OCI-LY7 (cell line): ENCODE data around the gene GK. TPM values are rescaled to one million over a fixed set of nuclear protein-coding genes. Genes with fewer than 3 reads are reported as not detected.

Source experiments
- BruUV-seq: library from RNA; stranded (reverse); fragments of 400-500 nt; replicated peaks from 2 replicates; lab custom pipeline; 2021; lab: Mats Ljungman, UMichigan
- CTCF ChIA-PET: fragments of 300-600 bp; sonication (Branson Sonifier 250); formaldehyde crosslinking; loops from one replicate; lab custom pipeline; 2022; ENCODE audit warnings: antibody characterized with exemption; ENCODE audit not compliant: unreplicated experiment; lab: Charles Lee
- POLR2A ChIA-PET: fragments of 300-600 bp; sonication (Branson Sonifier 250); formaldehyde crosslinking; loops from one replicate; lab custom pipeline; 2022; ENCODE audit warnings: antibody characterized with exemption; lab: Charles Lee
- DNase-seq: peaks from one replicate; pipeline ENCODE4 v3.0.0-alpha.2; 2015; ENCODE audit warnings: low spot score
- H2AFZ ChIP-seq: fragments of 200-600 bp; sonication (generic), shearing (Covaris generic); 2 replicates; pipeline ENCODE4 v1.6.1; 2014; ENCODE audit warnings: mild to moderate bottlenecking, antibody characterized with exemption, low read length, moderate library complexity
- H3K27ac ChIP-seq: fragments of 200-600 bp; sonication (generic); 2 replicates; pipeline ENCODE4 v1.5.1; 2014; ENCODE audit warnings: mixed run types, low read depth, mild to moderate bottlenecking, moderate library complexity, low read length, inconsistent platforms; ENCODE audit not compliant: poor library complexity, severe bottlenecking
- H3K36me3 ChIP-seq: fragments of 200-600 bp; sonication (generic); 2 replicates; pipeline ENCODE4 v1.6.1; 2014; ENCODE audit warnings: mild to moderate bottlenecking, antibody characterized with exemption, low read length, moderate library complexity, mixed read lengths; ENCODE audit not compliant: insufficient read depth
- H3K4me1 ChIP-seq: fragments of 200-600 bp; sonication (generic); 2 replicates; pipeline ENCODE4 v1.5.1; 2014; ENCODE audit warnings: mild to moderate bottlenecking, low read length; ENCODE audit not compliant: insufficient read depth, poor library complexity, severe bottlenecking
- H3K4me2 ChIP-seq: fragments of 200-600 bp; sonication (generic); 2 replicates; pipeline ENCODE4 v1.6.1; 2014; ENCODE audit warnings: mild to moderate bottlenecking, low read length
- H3K4me3 ChIP-seq: fragments of 200-600 bp; sonication (generic); 2 replicates; pipeline ENCODE4 v1.5.1; 2014; ENCODE audit warnings: mild to moderate bottlenecking, low read depth, low read length; ENCODE audit not compliant: poor library complexity, severe bottlenecking
- H3K79me2 ChIP-seq: fragments of 200-600 bp; sonication (generic); 2 replicates; pipeline ENCODE4 v1.6.1; 2016; ENCODE audit warnings: low read depth, mild to moderate bottlenecking, low read length, moderate library complexity, mixed read lengths; ENCODE audit not compliant: insufficient read depth
- H3K9me2 ChIP-seq: fragments of 200-600 bp; sonication (generic); 2 replicates; pipeline ENCODE4 v1.6.1; 2016; ENCODE audit warnings: mild to moderate bottlenecking, low read length, mixed read lengths; ENCODE audit not compliant: insufficient read depth
- H3K9me3 ChIP-seq: fragments of 200-600 bp; sonication (generic); 2 replicates; pipeline ENCODE4 v1.6.1; 2014; ENCODE audit warnings: mild to moderate bottlenecking, mixed run types, low read length, mixed read lengths
- H4K20me1 ChIP-seq: fragments of 200-600 bp; sonication (generic); 2 replicates; pipeline ENCODE4 v1.6.1; 2014; ENCODE audit warnings: mild to moderate bottlenecking, antibody characterized with exemption, low read length, moderate library complexity, mixed read lengths; ENCODE audit not compliant: insufficient read depth
- CTCF ChIP-seq: fragments of 200-600 bp; sonication (generic); conservative IDR thresholded peaks from 2 replicates; pipeline ENCODE4 v1.5.1; 2014; ENCODE audit warnings: mild to moderate bottlenecking, antibody characterized with exemption, low read length, moderate library complexity, mixed read lengths
- EZH2phosphoT487 ChIP-seq: fragments of 200-600 bp; sonication (generic); IDR thresholded peaks from 2 replicates; pipeline ENCODE4 v1.6.1; 2018; ENCODE audit warnings: low read depth, borderline replicate concordance, mild to moderate bottlenecking, mixed run types, antibody characterized with exemption, low read length, moderate library complexity, mixed read lengths
- intact Hi-C: fragments of 100-400 bp; cut with micrococcal nuclease; formaldehyde crosslinking; loops from one replicate; pipeline ENCODE4 v1.10.0; 2022; ENCODE audit not compliant: unreplicated experiment
- total RNA-seq, 2 experiments: library from RNA; depleted of rRNA in 1 of 2; stranded (reverse); fragments of >200 nt in 1 of 2; shearing (Covaris generic) in 1 of 2; gene quantifications; 2 replicates each; pipeline ENCODE4 v1.2.3, GENCODE V29; 2014 to 2022

GK gene
- total RNA-seq, 2 experiments from 2014 or later, result 10.1 to 19.7 TPM

- no peak for DNase-seq
- Histone ChIP-seq H3K9me3 (no peaks in the 10 kb centered on the region), H3K4me1 (no peaks in the 10 kb centered on the region), H3K79me2 (no peaks in the 10 kb centered on the region), H3K36me3 (no peaks in the 10 kb centered on the region), H3K4me2 (no peak overlapping the region), H3K9me2 (no peaks in the 10 kb centered on the region), H3K27ac (no peak overlapping the region), H3K4me3 (no peak overlapping the region), H2AFZ (no peak overlapping the region), H4K20me1 (no peaks in the 10 kb centered on the region)
- ChIA-PET POLR2A (no interaction called here), CTCF (no interaction called here)
- intact Hi-C loops, result no loop called here
- BruUV-seq, result no TSS peak
- TF ChIP-seq EZH2phosphoT487 (no peak), CTCF (no peak)
Observed at GRCh38 chrX:30702736-30703135, 49.5 kb downstream of the GK start.

GRCh38 chrX:30706216-30706775, 53.1 kb downstream of the GK start:
- no peak overlapping the region for H3K4me3 ChIP-seq
- H3K9me3 ChIP-seq, result no peaks in the 10 kb centered on the region
- ChIA-PET CTCF (no interaction called here), POLR2A (interaction anchor here (0.5 to 1.2 kb wide), 2 partner anchors 12 to 42 kb away, joined by 3 to 7 read pairs; no protein-coding TSS in a partner anchor)
- no peaks in the 10 kb centered on the region for H3K9me2 ChIP-seq
- BruUV-seq, result no TSS peak
- H3K79me2 ChIP-seq, result no peaks in the 10 kb centered on the region
- H3K4me1 ChIP-seq, result no peaks in the 10 kb centered on the region
- DNase-seq, result no peak
- H3K4me2 ChIP-seq, result no peak overlapping the region
- intact Hi-C loops, result no loop called here
- TF ChIP-seq CTCF (no peak), EZH2phosphoT487 (no peak)
- H3K27ac ChIP-seq, result no peak overlapping the region
- peaks cover 2% of the 10 kb centered on the region; the same call in 1 of the 2 replicates for H3K36me3 ChIP-seq
- no peak overlapping the region for H2AFZ ChIP-seq
- no peaks in the 10 kb centered on the region for H4K20me1 ChIP-seq

GRCh38 chrX:30712214-30712613, 59.0 kb downstream of the GK start:
- CTCF ChIA-PET, result no interaction called here
- BruUV-seq, result no TSS peak
- Histone ChIP-seq H3K9me2 (no peaks in the 10 kb centered on the region), H3K4me1 (no peaks in the 10 kb centered on the region), H3K4me3 (no peak overlapping the region), H3K4me2 (no peak overlapping the region), H3K79me2 (no peaks in the 10 kb centered on the region), H3K9me3 (no peaks in the 10 kb centered on the region), H2AFZ (no peak overlapping the region), H3K27ac (no peak overlapping the region), H3K36me3 (peaks cover 6% of the 10 kb centered on the region; the same call in 1 of the 2 replicates), H4K20me1 (no peaks in the 10 kb centered on the region)
- intact Hi-C loops, result loop anchor here (2.0 kb wide), 1 partner anchor 141 kb away; no protein-coding TSS in a partner anchor
- POLR2A ChIA-PET, result no interaction called here
- no peak for TF ChIP-seq EZH2phosphoT487
- no peak for TF ChIP-seq CTCF
- no peak for DNase-seq
